WI38 (cell line): Measurements from ENCODE around the gene TREH.

Experiments used
- H3K4me3 ChIP-seq: 2 replicates; pipeline ENCODE4 v1.5.1; 2011; ENCODE audit warnings: low read depth, mild to moderate bottlenecking, control low read depth, low read length
- TF ChIP-seq, protein P1 (sequence below): IDR thresholded peaks from 2 replicates; pipeline ENCODE4 v1.5.1; 2012; ENCODE audit warnings: low read depth, mild to moderate bottlenecking, control low read depth, low read length

The TREH gene

GRCh38 chr11:118699506-118700220 is 20.2 kb upstream of the TREH start:
- TF ChIP-seq, protein P1, sequence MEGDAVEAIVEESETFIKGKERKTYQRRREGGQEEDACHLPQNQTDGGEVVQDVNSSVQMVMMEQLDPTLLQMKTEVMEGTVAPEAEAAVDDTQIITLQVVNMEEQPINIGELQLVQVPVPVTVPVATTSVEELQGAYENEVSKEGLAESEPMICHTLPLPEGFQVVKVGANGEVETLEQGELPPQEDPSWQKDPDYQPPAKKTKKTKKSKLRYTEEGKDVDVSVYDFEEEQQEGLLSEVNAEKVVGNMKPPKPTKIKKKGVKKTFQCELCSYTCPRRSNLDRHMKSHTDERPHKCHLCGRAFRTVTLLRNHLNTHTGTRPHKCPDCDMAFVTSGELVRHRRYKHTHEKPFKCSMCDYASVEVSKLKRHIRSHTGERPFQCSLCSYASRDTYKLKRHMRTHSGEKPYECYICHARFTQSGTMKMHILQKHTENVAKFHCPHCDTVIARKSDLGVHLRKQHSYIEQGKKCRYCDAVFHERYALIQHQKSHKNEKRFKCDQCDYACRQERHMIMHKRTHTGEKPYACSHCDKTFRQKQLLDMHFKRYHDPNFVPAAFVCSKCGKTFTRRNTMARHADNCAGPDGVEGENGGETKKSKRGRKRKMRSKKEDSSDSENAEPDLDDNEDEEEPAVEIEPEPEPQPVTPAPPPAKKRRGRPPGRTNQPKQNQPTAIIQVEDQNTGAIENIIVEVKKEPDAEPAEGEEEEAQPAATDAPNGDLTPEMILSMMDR: no peak
- H3K4me3 ChIP-seq: no peak overlapping the region

DNA sequence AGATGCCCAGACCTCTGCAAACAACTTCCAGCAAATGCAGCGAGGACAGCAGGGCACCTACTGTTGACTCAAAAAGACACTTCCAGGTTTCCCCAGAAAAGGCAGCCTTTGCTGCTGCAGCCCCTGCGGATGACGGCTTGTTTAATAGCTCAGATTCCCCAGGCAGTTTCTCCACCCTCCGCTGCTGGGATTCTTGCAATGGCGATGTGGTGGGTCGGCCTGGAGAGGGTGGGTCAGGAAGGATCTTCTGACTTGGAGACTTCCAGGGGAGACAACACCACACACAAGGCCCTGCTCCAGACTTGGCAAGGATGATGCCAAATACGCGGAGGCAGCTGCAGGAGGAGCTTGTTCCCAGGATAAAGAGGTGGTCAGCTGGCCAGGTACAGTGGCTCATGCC is 17.9 kb upstream of the TREH start:
- no peak overlapping the region for H3K4me3 ChIP-seq
- TF ChIP-seq, protein P1: no peak

DNA sequence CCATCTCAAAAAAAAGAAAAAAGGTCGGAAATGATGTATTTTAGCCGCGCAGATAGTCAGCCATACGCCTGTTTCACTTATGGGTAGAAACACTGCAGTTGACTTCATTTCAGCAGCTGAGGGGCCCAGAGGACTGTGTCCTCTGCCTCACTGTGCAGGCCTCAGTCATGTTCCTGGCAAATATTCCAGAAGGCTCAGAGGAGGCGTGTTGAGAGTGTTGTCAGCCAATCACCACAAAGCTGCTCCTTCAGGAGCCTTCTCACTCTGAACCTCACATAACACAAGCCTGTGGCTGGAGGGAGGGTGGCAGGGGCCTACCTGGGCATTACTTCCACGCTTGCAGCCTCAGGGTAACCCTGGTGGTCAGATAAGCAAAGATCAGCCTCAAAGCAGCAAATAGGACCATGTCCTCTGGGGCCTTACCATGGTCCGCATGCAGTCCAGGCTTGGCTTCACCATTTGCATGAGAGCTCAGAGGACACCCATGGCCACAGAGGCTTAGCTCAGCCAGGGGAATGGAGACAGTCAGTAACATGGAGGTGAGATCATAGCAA is 17.3 kb upstream of the TREH start:
- H3K4me3 ChIP-seq: no peak overlapping the region
- TF ChIP-seq, protein P1: no peak

- TF ChIP-seq, protein P1: no peak
- H3K4me3 ChIP-seq: no peak overlapping the region
These were observed 15.3 kb upstream of the TREH start for GRCh38 chr11:118694771-118695170.

DNA sequence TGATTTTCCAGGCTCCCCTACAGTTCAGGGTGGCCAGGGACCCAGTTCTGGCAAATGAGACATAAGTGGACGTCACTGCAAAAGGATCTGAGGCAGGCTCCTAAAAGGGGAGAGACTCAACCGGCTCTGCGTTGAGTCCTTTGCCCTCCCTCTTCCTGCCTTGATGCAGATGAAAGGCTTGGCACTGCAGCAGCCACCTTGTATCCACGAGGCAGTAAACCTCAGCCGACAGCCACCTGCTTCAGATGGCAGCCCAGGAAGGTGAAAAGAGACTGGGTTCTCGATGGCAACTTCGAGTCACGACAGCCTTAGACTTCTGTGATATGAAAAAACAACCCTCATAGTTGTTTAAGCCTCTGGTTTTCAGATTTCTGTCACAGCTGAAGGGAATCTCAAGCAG is 14.7 kb upstream of the TREH start:
- H3K4me3 ChIP-seq: no peak overlapping the region
- TF ChIP-seq, protein P1: no peak

DNA sequence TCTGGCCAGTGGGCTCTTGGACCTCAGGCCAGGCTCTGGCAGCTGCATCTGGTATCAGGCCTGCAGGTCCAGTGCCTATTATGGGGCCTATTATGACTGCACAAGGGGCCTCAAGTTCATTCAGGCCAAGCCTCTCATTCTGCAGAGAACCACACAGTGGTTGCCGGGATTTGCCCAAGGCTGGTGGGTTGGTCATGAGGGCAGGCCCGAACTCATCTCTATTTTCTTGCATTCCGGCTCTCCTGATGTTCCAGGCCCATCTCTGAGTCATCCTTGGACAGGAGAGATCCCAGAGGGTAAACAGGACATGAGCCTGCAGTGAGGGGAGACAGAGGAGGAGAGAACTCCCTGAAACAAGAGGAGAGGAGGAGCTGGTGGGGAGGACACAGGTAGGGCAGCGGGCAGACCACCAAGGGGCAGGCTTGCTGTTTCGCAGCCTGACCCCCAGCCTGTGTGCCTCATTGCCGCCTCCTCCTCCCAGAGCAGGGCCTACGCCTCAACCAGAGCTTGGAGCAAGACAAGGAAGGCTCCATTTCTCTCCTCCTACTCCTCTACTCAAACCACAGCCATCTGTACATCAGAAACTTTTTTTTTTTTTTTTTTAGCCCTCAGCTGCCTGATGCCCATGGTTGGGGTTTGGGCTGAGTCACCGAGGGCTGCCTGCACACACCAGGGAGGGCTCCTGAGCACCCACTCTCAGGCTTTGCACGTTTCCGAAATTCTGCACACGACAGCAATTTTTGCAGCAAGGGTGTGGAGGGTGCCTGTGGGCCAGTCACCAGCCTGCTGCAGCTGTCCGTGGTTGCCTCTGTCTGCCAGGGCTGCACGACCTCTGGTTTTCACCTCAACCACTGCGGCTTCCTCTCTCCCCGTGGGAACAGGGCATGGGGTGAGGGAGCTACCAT is 12.7 kb upstream of the TREH start:
- no peak overlapping the region for H3K4me3 ChIP-seq
- TF ChIP-seq, protein P1: no peak
